Neutrophil (primary cell): Measurements from ENCODE around the gene RIPOR2.

ENCODE experiments used
- H3K27ac ChIP-seq: fragments of 200-600 bp; sonication (generic); 2 replicates; pipeline ENCODE4 v1.5.1; 2016; ENCODE audit warnings: mild to moderate bottlenecking, moderate library complexity
- H3K27me3 ChIP-seq: fragments of 200-600 bp; sonication (generic); 2 replicates; pipeline ENCODE4 v1.6.0; 2016; ENCODE audit warnings: mild to moderate bottlenecking
- H3K36me3 ChIP-seq: fragments of 200-600 bp; sonication (generic); 2 replicates; pipeline ENCODE4 v1.5.1; 2017
- H3K4me1 ChIP-seq, 2 experiments: fragments of 200-600 bp in 1 of 2; sonication (generic) in 1 of 2; 1 replicate in 1 of 2; 2 replicates in 1 of 2; pipeline versions ENCODE4 v1.5.1 to v1.6.1; 2013 to 2016; ENCODE audit warnings: low read depth in 1 of 2, low read length in 1 of 2, mild to moderate bottlenecking in 1 of 2, moderate library complexity in 1 of 2; ENCODE audit not compliant: control insufficient read depth in 1 of 2, insufficient read depth in 1 of 2
- H3K4me3 ChIP-seq, 2 experiments: fragments of 200-600 bp in 1 of 2; sonication (generic) in 1 of 2; 1 replicate in 1 of 2; 2 replicates in 1 of 2; pipeline ENCODE4 v1.5.1; 2013 to 2016; ENCODE audit warnings: low read depth in 1 of 2, low read length in 1 of 2, mild to moderate bottlenecking in 1 of 2, moderate library complexity in 1 of 2
- H3K9me3 ChIP-seq: fragments of 200-600 bp; sonication (generic); 2 replicates; pipeline ENCODE4 v1.5.1; 2016
- CTCF ChIP-seq: fragments of 200-600 bp; sonication (generic); IDR thresholded peaks from 2 replicates; pipeline ENCODE4 v1.5.1; 2016; ENCODE audit warnings: antibody characterized with exemption

Gene RIPOR2

GRCh38 chr6:24883618-24884017, 52.1 kb downstream of the RIPOR2 start:
- Histone ChIP-seq H3K4me3 (no peak overlapping the region), H3K36me3 (peaks cover 77% of the 10 kb centered on the region), H3K4me1 (peaks cover 0 to 8% of the 10 kb centered on the region in 2 experiments), H3K9me3 (no peaks in the 10 kb centered on the region), H3K27ac (no peak overlapping the region), H3K27me3 (no peaks in the 10 kb centered on the region)
- no peak for TF ChIP-seq CTCF

- no peak overlapping the region for H3K27ac ChIP-seq
- H3K4me3 ChIP-seq, result no peak overlapping the region
- peaks cover 80% of the 10 kb centered on the region for H3K36me3 ChIP-seq
- H3K4me1 ChIP-seq, result peaks cover 0 to 8% of the 10 kb centered on the region in 2 experiments
- no peak for TF ChIP-seq CTCF
- no peaks in the 10 kb centered on the region for H3K27me3 ChIP-seq
- no peaks in the 10 kb centered on the region for H3K9me3 ChIP-seq
Observed at GRCh38 chr6:24882835-24883555, 52.8 kb downstream of the RIPOR2 start.

GRCh38 chr6:24882295-24882694, 53.5 kb downstream of the RIPOR2 start:
- no peaks in the 10 kb centered on the region for H3K9me3 ChIP-seq
- peaks cover 1 to 13% of the 10 kb centered on the region in 2 experiments for H3K4me1 ChIP-seq
- H3K4me3 ChIP-seq, result no peak overlapping the region
- TF ChIP-seq CTCF, result no peak
- no peaks in the 10 kb centered on the region for H3K27me3 ChIP-seq
- H3K36me3 ChIP-seq, result peaks cover 86% of the 10 kb centered on the region
- no peak overlapping the region for H3K27ac ChIP-seq

GRCh38 chr6:24881376-24881775, 54.4 kb downstream of the RIPOR2 start:
- peaks cover 88% of the 10 kb centered on the region for H3K36me3 ChIP-seq
- H3K27ac ChIP-seq, result no peak overlapping the region
- no peak for TF ChIP-seq CTCF
- no peak overlapping the region for H3K4me3 ChIP-seq
- no peaks in the 10 kb centered on the region for H3K9me3 ChIP-seq
- H3K27me3 ChIP-seq, result no peaks in the 10 kb centered on the region
- peaks cover 11 to 22% of the 10 kb centered on the region in 2 experiments for H3K4me1 ChIP-seq

GRCh38 chr6:24880451-24880850, 55.3 kb downstream of the RIPOR2 start:
- H3K36me3 ChIP-seq, result peaks cover 88% of the 10 kb centered on the region

More at GRCh38 chr6:24880451-24880850, 55.3 kb downstream of the RIPOR2 start:
- H3K27me3 ChIP-seq, result no peaks in the 10 kb centered on the region
- H3K9me3 ChIP-seq, result no peaks in the 10 kb centered on the region
- no peak overlapping the region for H3K4me3 ChIP-seq
- no peak for TF ChIP-seq CTCF
- no peak overlapping the region for H3K27ac ChIP-seq
- peaks cover 12 to 30% of the 10 kb centered on the region in 2 experiments for H3K4me1 ChIP-seq
